Keratinocyte (primary cell): ENCODE measurements around the gene ZBTB37. TPM values are rescaled to one million over a fixed set of nuclear protein-coding genes. Genes with fewer than 3 reads are reported as not detected.

Experiments used
- DNase-seq: peaks from one replicate; pipeline ENCODE4 v3.0.0-alpha.2; 2011; ENCODE audit warnings: low read depth, missing footprints, low spot score
- FAIRE-seq: peaks from 2 replicates; lab custom pipeline; 2011; peaks lifted over from hg19 to GRCh38; lab: Jason Lieb, UNC
- H2AFZ ChIP-seq: 2 replicates; pipeline ENCODE4 v1.6.0; 2012; ENCODE audit warnings: low read length, control low read depth, inconsistent platforms; ENCODE audit not compliant: control insufficient read depth
- H3K27ac ChIP-seq: 2 replicates; pipeline ENCODE4 v1.5.1; 2011; ENCODE audit warnings: low read length; ENCODE audit not compliant: control insufficient read depth, insufficient read depth
- H3K27me3 ChIP-seq: 3 replicates; pipeline ENCODE4 v1.6.0; 2011; ENCODE audit warnings: low read length; ENCODE audit not compliant: control insufficient read depth, insufficient read depth; ENCODE audit errors: extremely low read depth
- H3K36me3 ChIP-seq, 2 experiments: 2 replicates in 1 of 2; 3 replicates in 1 of 2; pipeline ENCODE4 v1.5.1; 2011; ENCODE audit warnings: low read length in 2 of 2, mild to moderate bottlenecking in 1 of 2; ENCODE audit not compliant: control insufficient read depth in 2 of 2, insufficient read depth in 2 of 2; ENCODE audit errors: extremely low read depth in 1 of 2
- H3K4me1 ChIP-seq: 3 replicates; pipeline ENCODE4 v1.5.1; 2011; ENCODE audit warnings: low read length; ENCODE audit not compliant: control insufficient read depth, insufficient read depth; ENCODE audit errors: extremely low read depth
- H3K4me2 ChIP-seq: 3 replicates; pipeline ENCODE4 v1.6.0; 2011; ENCODE audit warnings: low read depth, low read length; ENCODE audit not compliant: control insufficient read depth, insufficient read depth; ENCODE audit errors: extremely low read depth
- H3K4me3 ChIP-seq, 3 experiments: fragments of 200-600 bp in 1 of 3; sonication (generic) in 1 of 3; 2 replicates in 2 of 3; 3 replicates in 1 of 3; pipeline ENCODE4 v1.5.1; 2011 to 2016; ENCODE audit warnings: low read length in 3 of 3, mild to moderate bottlenecking in 3 of 3, control low read depth in 2 of 3, inconsistent platforms in 1 of 3, low read depth in 1 of 3, mixed read lengths in 1 of 3, mixed run types in 1 of 3, moderate library complexity in 1 of 3; ENCODE audit not compliant: control insufficient read depth in 2 of 3, insufficient read depth in 2 of 3; ENCODE audit errors: extremely low read depth in 1 of 3
- H3K79me2 ChIP-seq: 2 replicates; pipeline ENCODE4 v1.6.0; 2012; ENCODE audit warnings: low read length; ENCODE audit not compliant: control insufficient read depth, insufficient read depth
- H3K9ac ChIP-seq: 3 replicates; pipeline ENCODE4 v1.6.0; 2011; ENCODE audit warnings: low read length; ENCODE audit not compliant: control insufficient read depth, insufficient read depth; ENCODE audit errors: extremely low read depth
- H3K9me1 ChIP-seq: 3 replicates; pipeline ENCODE4 v1.6.0; 2011; ENCODE audit warnings: low read length; ENCODE audit not compliant: control insufficient read depth, insufficient read depth; ENCODE audit errors: extremely low read depth
- H3K9me3 ChIP-seq: 2 replicates; pipeline ENCODE4 v1.5.1; 2012; ENCODE audit warnings: low read depth, low read length; ENCODE audit not compliant: control insufficient read depth
- H4K20me1 ChIP-seq: 3 replicates; pipeline ENCODE4 v1.6.0; 2011; ENCODE audit warnings: low read length; ENCODE audit not compliant: control insufficient read depth, insufficient read depth; ENCODE audit errors: extremely low read depth
- EZH2 ChIP-seq: IDR thresholded peaks from one replicate; pipeline ENCODE4 v1.6.1; 2012; ENCODE audit warnings: inconsistent platforms, mild to moderate bottlenecking, low read length, moderate library complexity
- dilution Hi-C: fragments of 300-500 bp; cut with MboI; formaldehyde crosslinking; loops from one replicate; pipeline ENCODE4 v1.7.0; 2020; ENCODE audit warnings: low sequenced_read_pairs; ENCODE audit not compliant: extremely low pct_ligation_motif_present
- polyA plus RNA-seq, 5 experiments: library from polyadenylated mRNA; depleted of rRNA in 3 of 5; stranded (reverse) in 3 of 5; stranded (forward) in 1 of 5; unstranded in 1 of 5; fragments of >200 nt; gene quantifications; 1 replicate in 1 of 5; 2 replicates in 3 of 5; 3 replicates in 1 of 5; pipeline versions ENCODE4 v1.2.1 to v1.2.3, GENCODE V29; 2011 to 2012; ENCODE audit warnings: missing spikeins in 2 of 5, low read depth in 1 of 5, low replicate concordance in 1 of 5
- TF ChIP-seq, protein P1 (sequence below), 3 experiments: IDR thresholded peaks in 1 of 3; conservative IDR thresholded peaks in 1 of 3; optimal IDR thresholded peaks in 1 of 3; 2 replicates in 2 of 3; 3 replicates in 1 of 3; pipeline versions ENCODE3 to v1.5.1; 2011; ENCODE audit warnings: low read length in 3 of 3, mild to moderate bottlenecking in 3 of 3, moderate library complexity in 2 of 3, control low read depth in 1 of 3, inconsistent platforms in 1 of 3; ENCODE audit not compliant: insufficient read depth in 2 of 3; ENCODE audit errors: extremely low read depth in 1 of 3

The ZBTB37 gene
- polyA plus RNA-seq, 1 donor (not counting 4 experiments of a cell fraction or from before 2014, with no cell fraction given), result 1.8 TPM

DNA sequence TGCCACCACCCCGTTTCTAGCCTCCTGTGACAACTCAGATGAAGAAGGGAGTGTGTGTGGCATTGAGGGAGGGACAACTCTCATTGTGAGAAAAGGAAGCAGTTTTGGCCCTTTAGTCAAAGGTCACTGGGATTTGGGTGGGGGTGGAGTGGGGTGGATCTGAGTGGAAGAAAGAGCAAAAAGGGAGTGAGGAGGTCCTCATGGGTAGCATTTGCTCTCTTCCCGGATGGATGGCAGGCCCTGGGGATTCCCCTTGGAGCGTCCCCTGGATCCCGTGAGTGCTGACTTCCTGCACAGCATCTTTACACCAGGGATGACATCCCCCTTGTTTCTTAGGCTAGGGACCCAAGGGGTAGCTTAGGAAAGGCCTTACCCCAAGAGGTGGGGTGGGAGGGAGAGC, 48.5 kb downstream of the ZBTB37 start:
- Histone ChIP-seq H4K20me1 (no peaks in the 10 kb centered on the region), H2AFZ (no peak overlapping the region), H3K9ac (no peak overlapping the region), H3K36me3 (no peaks in the 10 kb centered on the region), H3K4me2 (no peak overlapping the region), H3K4me1 (no peaks in the 10 kb centered on the region), H3K79me2 (no peaks in the 10 kb centered on the region), H3K4me3 (no peak overlapping the region), H3K9me1 (no peaks in the 10 kb centered on the region), H3K9me3 (no peaks in the 10 kb centered on the region), H3K27me3 (no peaks in the 10 kb centered on the region), H3K27ac (no peak overlapping the region)
- DNase-seq (no peak), FAIRE-seq (no peak)
- dilution Hi-C loops, result no loop called here
- no peak for TF ChIP-seq EZH2
- TF ChIP-seq, protein P1, sequence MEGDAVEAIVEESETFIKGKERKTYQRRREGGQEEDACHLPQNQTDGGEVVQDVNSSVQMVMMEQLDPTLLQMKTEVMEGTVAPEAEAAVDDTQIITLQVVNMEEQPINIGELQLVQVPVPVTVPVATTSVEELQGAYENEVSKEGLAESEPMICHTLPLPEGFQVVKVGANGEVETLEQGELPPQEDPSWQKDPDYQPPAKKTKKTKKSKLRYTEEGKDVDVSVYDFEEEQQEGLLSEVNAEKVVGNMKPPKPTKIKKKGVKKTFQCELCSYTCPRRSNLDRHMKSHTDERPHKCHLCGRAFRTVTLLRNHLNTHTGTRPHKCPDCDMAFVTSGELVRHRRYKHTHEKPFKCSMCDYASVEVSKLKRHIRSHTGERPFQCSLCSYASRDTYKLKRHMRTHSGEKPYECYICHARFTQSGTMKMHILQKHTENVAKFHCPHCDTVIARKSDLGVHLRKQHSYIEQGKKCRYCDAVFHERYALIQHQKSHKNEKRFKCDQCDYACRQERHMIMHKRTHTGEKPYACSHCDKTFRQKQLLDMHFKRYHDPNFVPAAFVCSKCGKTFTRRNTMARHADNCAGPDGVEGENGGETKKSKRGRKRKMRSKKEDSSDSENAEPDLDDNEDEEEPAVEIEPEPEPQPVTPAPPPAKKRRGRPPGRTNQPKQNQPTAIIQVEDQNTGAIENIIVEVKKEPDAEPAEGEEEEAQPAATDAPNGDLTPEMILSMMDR (optimal IDR thresholded peaks at IDR 0.05 in 1 of 3, IDR thresholded peaks at IDR 0.05 in 1 of 3, conservative IDR thresholded peaks at IDR 0.05 in 1 of 3; ENCODE audit: extremely low read depth in 1 of 3, insufficient read depth in 2 of 3, low read length in 3 of 3), result no peak

DNA sequence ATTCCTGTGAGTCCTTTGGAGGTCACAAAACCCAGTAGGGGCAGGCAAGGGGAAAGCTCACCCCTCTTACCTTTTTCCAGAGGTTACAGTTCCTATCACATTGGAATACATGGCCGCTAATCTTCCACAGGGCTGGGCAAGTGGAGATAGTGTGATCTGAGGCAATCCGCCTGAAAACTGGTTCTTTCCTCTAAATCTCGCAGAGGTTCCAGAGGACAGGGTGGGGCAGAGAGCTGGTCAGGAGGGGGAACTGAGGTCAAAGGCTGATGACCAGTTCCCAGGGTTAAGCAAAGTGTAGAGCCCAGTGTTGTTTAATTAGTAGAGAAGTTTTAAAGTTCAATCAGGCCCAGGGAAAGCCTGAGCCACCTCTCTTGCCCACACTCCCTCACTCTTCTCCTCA, 49.0 kb downstream of the ZBTB37 start, which contains the start of gene SERPINC1:
Gene SERPINC1 (minus strand): TSS at position 179 of the 400 bp plus-strand sequence. CDS start 68 bp downstream, at position 111.
- H3K27me3 ChIP-seq, result no peaks in the 10 kb centered on the region
- H3K9ac ChIP-seq, result no peak within 1 kb of the TSS
- no peak within 1 kb of the TSS for H2AFZ ChIP-seq
- no peaks in the 10 kb centered on the region for H3K36me3 ChIP-seq
- no peak within 1 kb of the TSS for H3K4me3 ChIP-seq
- H4K20me1 ChIP-seq, result no peaks in the 10 kb centered on the region
- H3K79me2 ChIP-seq, result no peaks in the 10 kb centered on the region
- FAIRE-seq (no peak), DNase-seq (no peak)
- no peaks in the 10 kb centered on the region for H3K4me1 ChIP-seq
- no peak within 1 kb of the TSS for H3K4me2 ChIP-seq
- no peaks in the 10 kb centered on the region for H3K9me1 ChIP-seq
- no peak for TF ChIP-seq EZH2
- TF ChIP-seq, protein P1 (optimal IDR thresholded peaks at IDR 0.05 in 1 of 3, IDR thresholded peaks at IDR 0.05 in 1 of 3, conservative IDR thresholded peaks at IDR 0.05 in 1 of 3; ENCODE audit: extremely low read depth in 1 of 3, insufficient read depth in 2 of 3, low read length in 3 of 3), result no peak
- H3K27ac ChIP-seq, result no peak within 1 kb of the TSS
- dilution Hi-C loops, result no loop called here
- H3K9me3 ChIP-seq, result no peaks in the 10 kb centered on the region
